ENCODE measurements around the gene IRAK2.

DNA sequence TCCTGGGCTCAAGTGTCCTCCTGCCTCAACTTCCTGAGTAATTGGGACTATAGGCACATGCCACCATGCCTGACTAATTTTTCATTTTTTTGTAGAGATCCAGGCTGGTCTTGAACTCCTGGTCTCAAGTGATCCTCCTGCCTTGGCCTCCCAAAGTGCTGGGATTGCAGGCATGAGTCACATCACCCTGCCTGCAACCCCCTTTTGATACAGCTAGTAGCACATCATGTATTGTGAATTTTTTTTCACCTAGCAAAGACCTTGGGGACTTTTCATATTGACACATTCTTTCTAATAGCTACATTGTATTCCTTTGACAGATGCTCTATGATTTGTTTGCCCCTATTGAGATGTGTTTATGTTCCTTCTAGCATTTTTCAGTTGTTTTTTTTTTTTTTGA lies 14.2 kb downstream of the IRAK2 start:
- no peak for TF ChIP-seq CTCF (IDR thresholded peaks at IDR 0.05; ENCODE audit: control extremely low read depth in 1 of 3, insufficient read depth in 1 of 3, low read depth in 1 of 3, low read length in 3 of 3)
- TF ChIP-seq EP300 (IDR thresholded peaks at IDR 0.05; ENCODE audit: borderline replicate concordance in 1 of 2, low read depth in 2 of 2, low read length in 2 of 2), result no peak
- no peak for TF ChIP-seq POLR2A (IDR thresholded peaks at IDR 0.05; ENCODE audit: control extremely low read depth in 1 of 2, low read depth in 2 of 2, low read length in 2 of 2)
- no peak for TF ChIP-seq EGR1 (IDR thresholded peaks at IDR 0.05; ENCODE audit: borderline replicate concordance, low read depth, low read length)

All from H1 (cell line).